ENCODE measurements around the gene TMEM132D.

GRCh38 chr12:129208566-129208965, 695.3 kb downstream of the TMEM132D start:
- TF ChIP-seq GATA2 (IDR thresholded peaks at IDR 0.05; ENCODE audit: low read depth, low read length) = no peak
- no peak for TF ChIP-seq GATA3 (IDR thresholded peaks at IDR 0.05; ENCODE audit: low read depth, low read length)
